ENCODE data around the gene DHRS7.

Gene DHRS7

GRCh38 chr14:60095781-60096450 lies 69.3 kb downstream of the DHRS7 start:
- H3K36me3 ChIP-seq (ENCODE audit: control insufficient read depth, insufficient read depth, low read length): peaks cover 15% of the 10 kb centered on the region
- no peak overlapping the region for H3K27ac ChIP-seq (ENCODE audit: low read depth, low read length)
- H3K4me3 ChIP-seq (ENCODE audit: low read depth, low read length): no peak overlapping the region
- no peaks in the 10 kb centered on the region for H3K9me3 ChIP-seq (ENCODE audit: control insufficient read depth, insufficient read depth, low read depth, low read length)
- peaks cover 16% of the 10 kb centered on the region for H3K4me1 ChIP-seq (ENCODE audit: control insufficient read depth, insufficient read depth, low read length)
- H3K27me3 ChIP-seq (ENCODE audit: control insufficient read depth, insufficient read depth, low read length): no peaks in the 10 kb centered on the region
- no peak overlapping the region for H3K9ac ChIP-seq (ENCODE audit: low read length)

DNA sequence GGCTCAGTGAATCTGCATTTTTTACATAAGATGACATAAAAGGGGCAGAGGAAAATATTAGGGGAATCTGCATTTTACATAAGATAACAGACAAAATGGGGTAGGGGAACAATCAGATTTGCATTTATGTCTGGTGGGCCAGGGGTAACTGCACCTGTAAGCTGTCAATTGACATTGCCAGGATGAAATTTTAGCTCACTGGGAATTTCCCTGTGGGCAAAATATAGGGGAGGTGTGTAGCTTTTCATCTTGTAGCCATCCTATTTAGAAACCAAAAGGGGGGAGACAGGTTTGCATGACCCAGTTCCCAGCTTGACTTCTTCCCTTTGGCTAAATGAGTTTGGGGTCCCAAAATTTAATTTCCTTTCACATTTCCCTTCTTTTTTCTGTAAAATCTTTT lies 70.0 kb downstream of the DHRS7 start:
- Histone ChIP-seq H3K27ac (ENCODE audit: low read depth, low read length) (no peak overlapping the region), H3K36me3 (ENCODE audit: control insufficient read depth, insufficient read depth, low read length) (peaks cover 15% of the 10 kb centered on the region), H3K9ac (ENCODE audit: low read length) (no peak overlapping the region), H3K27me3 (ENCODE audit: control insufficient read depth, insufficient read depth, low read length) (no peaks in the 10 kb centered on the region), H3K9me3 (ENCODE audit: control insufficient read depth, insufficient read depth, low read depth, low read length) (no peaks in the 10 kb centered on the region), H3K4me3 (ENCODE audit: low read depth, low read length) (0 out of 2 replicates have a peak overlapping the region, but pooled peaks have one; percentile 28), H3K4me1 (ENCODE audit: control insufficient read depth, insufficient read depth, low read length) (peaks cover 16% of the 10 kb centered on the region)

DNA sequence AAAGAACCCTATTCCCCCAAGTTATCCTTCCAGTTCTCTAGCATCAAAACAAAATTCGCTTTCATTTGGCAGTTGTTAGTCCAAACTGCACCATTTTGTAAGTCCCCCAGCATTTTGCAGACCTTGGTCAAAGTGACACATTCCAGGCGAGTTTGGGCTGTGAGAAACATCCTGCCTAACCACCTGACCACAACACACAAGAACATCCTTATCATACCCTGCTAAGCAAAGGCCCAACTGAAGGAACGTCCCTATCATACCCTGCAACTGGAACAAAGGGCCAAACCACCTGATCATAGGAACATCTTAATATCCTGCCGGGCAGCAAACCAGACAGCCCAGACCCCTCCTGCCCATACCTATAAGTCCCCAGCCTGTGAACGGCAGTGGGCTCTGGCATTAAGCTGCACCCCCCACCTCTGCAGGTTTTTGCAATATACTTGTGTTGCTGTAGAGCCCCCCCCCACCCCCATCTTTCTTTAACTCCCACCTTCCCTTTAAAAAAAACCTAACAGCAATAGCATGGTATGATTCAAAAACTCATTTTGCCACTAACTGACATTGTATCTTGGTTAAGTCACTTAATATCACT lies 70.8 kb downstream of the DHRS7 start:
- peaks cover 16% of the 10 kb centered on the region for H3K4me1 ChIP-seq (ENCODE audit: control insufficient read depth, insufficient read depth, low read length)
- no peak overlapping the region for H3K9ac ChIP-seq (ENCODE audit: low read length)
- H3K4me3 ChIP-seq (ENCODE audit: low read depth, low read length): peak overlapping the region; percentile 93; the same call in 1 of the 2 replicates
- no peaks in the 10 kb centered on the region for H3K27me3 ChIP-seq (ENCODE audit: control insufficient read depth, insufficient read depth, low read length)
- no peak overlapping the region; the same call in 1 of the 2 replicates for H3K27ac ChIP-seq (ENCODE audit: low read depth, low read length)
- H3K9me3 ChIP-seq (ENCODE audit: control insufficient read depth, insufficient read depth, low read depth, low read length): no peaks in the 10 kb centered on the region
- peaks cover 15% of the 10 kb centered on the region for H3K36me3 ChIP-seq (ENCODE audit: control insufficient read depth, insufficient read depth, low read length)

Measured in HUES6 (cell line).